Neural cell (in vitro differentiated cells): Measurements from ENCODE around the gene SMC5. TPM values are rescaled to one million over a fixed set of nuclear protein-coding genes. Genes with fewer than 3 reads are reported as not detected.

Experiments used
- H2AFZ ChIP-seq: fragments of 200-600, 300-800 bp; sonication (generic), shearing (Covaris generic); 2 replicates; pipeline ENCODE4 v1.6.0; 2014; ENCODE audit warnings: low read depth, mild to moderate bottlenecking, antibody characterized with exemption, low read length, moderate library complexity
- H3F3A ChIP-seq: fragments of 200-600 bp; shearing (Covaris generic); 2 replicates; pipeline ENCODE4 v1.6.1; 2016; ENCODE audit warnings: mild to moderate bottlenecking, moderate library complexity, mixed read lengths, antibody characterized with exemption, low read length; ENCODE audit not compliant: insufficient read depth, poor library complexity, severe bottlenecking
- H3K27ac ChIP-seq: fragments of 200-600, 300-800 bp; sonication (generic), shearing (Covaris generic); 2 replicates; pipeline ENCODE4 v1.5.1; 2014; ENCODE audit warnings: mild to moderate bottlenecking, low read length, moderate library complexity
- H3K27me3 ChIP-seq: fragments of 300-800, 200-600 bp; sonication (generic), shearing (Covaris generic); 2 replicates; pipeline ENCODE4 v1.6.0; 2014; ENCODE audit warnings: mild to moderate bottlenecking, low read depth, low read length, moderate library complexity; ENCODE audit not compliant: insufficient read depth
- H3K36me3 ChIP-seq: fragments of 300-800, 200-600 bp; sonication (generic), shearing (Covaris generic); 2 replicates; pipeline ENCODE4 v1.5.1; 2014; ENCODE audit warnings: mild to moderate bottlenecking, antibody characterized with exemption, low read length, moderate library complexity; ENCODE audit not compliant: insufficient read depth
- H3K4me2 ChIP-seq: fragments of 300-800, 200-600 bp; sonication (generic), shearing (Covaris generic); 2 replicates; pipeline ENCODE4 v1.6.0; 2014; ENCODE audit warnings: mild to moderate bottlenecking, low read length
- H3K4me3 ChIP-seq: fragments of 300-800, 200-600 bp; sonication (generic), shearing (Covaris generic); 2 replicates; pipeline ENCODE4 v1.5.1; 2014; ENCODE audit warnings: mild to moderate bottlenecking, low read length, moderate library complexity
- H3K79me2 ChIP-seq: fragments of 200-600 bp; shearing (Covaris generic); replicated peaks from 2 replicates; pipeline ENCODE4 v1.6.0; 2014; ENCODE audit warnings: mild to moderate bottlenecking, low read length, moderate library complexity; ENCODE audit not compliant: insufficient read depth
- H3K9ac ChIP-seq: fragments of 300-800, 200-600 bp; sonication (generic), shearing (Covaris generic); 2 replicates; pipeline ENCODE4 v1.6.1; 2016; ENCODE audit warnings: mild to moderate bottlenecking, low read length, mixed read lengths
- H3K9me2 ChIP-seq: fragments of 200-600 bp; shearing (Covaris generic); 2 replicates; pipeline ENCODE4 v1.6.1; 2016; ENCODE audit warnings: mild to moderate bottlenecking, low read length, mixed read lengths; ENCODE audit not compliant: insufficient read depth
- H3K9me3 ChIP-seq: fragments of 200-600, 300-800 bp; sonication (generic), shearing (Covaris generic); 2 replicates; pipeline ENCODE4 v1.6.1; 2016; ENCODE audit warnings: mild to moderate bottlenecking, mixed run types, low read length, moderate library complexity, mixed read lengths
- H4K20me1 ChIP-seq: fragments of 200-600 bp; shearing (Covaris generic); 2 replicates; pipeline ENCODE4 v1.6.1; 2016; ENCODE audit warnings: mild to moderate bottlenecking, mixed run types; ENCODE audit not compliant: insufficient read depth
- CTCF ChIP-seq: fragments of 450-650 bp; IDR thresholded peaks from 2 replicates; pipeline ENCODE4 v1.5.1; 2014; ENCODE audit warnings: antibody characterized with exemption, mild to moderate bottlenecking, moderate library complexity; ENCODE audit not compliant: poor library complexity, severe bottlenecking
- EP300 ChIP-seq: fragments of 450-650 bp; conservative IDR thresholded peaks from 2 replicates; pipeline ENCODE4 v1.6.1; 2014; ENCODE audit warnings: antibody characterized with exemption, mild to moderate bottlenecking, moderate library complexity; ENCODE audit not compliant: poor library complexity, severe bottlenecking
- EZH2 ChIP-seq: fragments of 200-600, 300-800 bp; shearing (Covaris generic), sonication (generic); IDR thresholded peaks from 2 replicates; pipeline ENCODE4 v1.6.1; 2014; ENCODE audit warnings: antibody characterized with exemption, low read length, borderline replicate concordance, mild to moderate bottlenecking; ENCODE audit not compliant: insufficient read depth, poor library complexity, severe bottlenecking
- MXI1 ChIP-seq: fragments of 450-650 bp; conservative IDR thresholded peaks from 2 replicates; pipeline ENCODE4 v1.6.1; 2014; ENCODE audit warnings: antibody characterized with exemption, mild to moderate bottlenecking; ENCODE audit not compliant: poor library complexity, severe bottlenecking
- POLR2AphosphoS5 ChIP-seq: IDR thresholded peaks from 2 replicates; pipeline ENCODE4 v1.6.1; 2012
- RAD21 ChIP-seq: fragments of 450-650 bp; conservative IDR thresholded peaks from 2 replicates; pipeline ENCODE4 v1.6.1; 2014; ENCODE audit warnings: antibody characterized with exemption, mild to moderate bottlenecking, moderate library complexity
- SMC3 ChIP-seq: fragments of 450-650 bp; conservative IDR thresholded peaks from 2 replicates; pipeline ENCODE4 v1.6.1; 2014; ENCODE audit warnings: antibody characterized with exemption, mild to moderate bottlenecking, moderate library complexity; ENCODE audit not compliant: poor library complexity
- TAF1 ChIP-seq: IDR thresholded peaks from 2 replicates; pipeline ENCODE4 v1.6.1; 2012; ENCODE audit warnings: low read depth
- polyA plus RNA-seq: library from polyadenylated mRNA; depleted of rRNA; stranded (reverse); fragments of >200 nt; gene quantifications from 2 replicates; pipeline ENCODE4 v1.2.3, GENCODE V29; 2014
- TF ChIP-seq, protein P1 (sequence below): IDR thresholded peaks from 2 replicates; pipeline ENCODE4 v1.6.1; 2012; ENCODE audit warnings: borderline replicate concordance

SMC5 gene
- polyA plus RNA-seq, 1 donor from 2014 or later, result 37.2 TPM

DNA sequence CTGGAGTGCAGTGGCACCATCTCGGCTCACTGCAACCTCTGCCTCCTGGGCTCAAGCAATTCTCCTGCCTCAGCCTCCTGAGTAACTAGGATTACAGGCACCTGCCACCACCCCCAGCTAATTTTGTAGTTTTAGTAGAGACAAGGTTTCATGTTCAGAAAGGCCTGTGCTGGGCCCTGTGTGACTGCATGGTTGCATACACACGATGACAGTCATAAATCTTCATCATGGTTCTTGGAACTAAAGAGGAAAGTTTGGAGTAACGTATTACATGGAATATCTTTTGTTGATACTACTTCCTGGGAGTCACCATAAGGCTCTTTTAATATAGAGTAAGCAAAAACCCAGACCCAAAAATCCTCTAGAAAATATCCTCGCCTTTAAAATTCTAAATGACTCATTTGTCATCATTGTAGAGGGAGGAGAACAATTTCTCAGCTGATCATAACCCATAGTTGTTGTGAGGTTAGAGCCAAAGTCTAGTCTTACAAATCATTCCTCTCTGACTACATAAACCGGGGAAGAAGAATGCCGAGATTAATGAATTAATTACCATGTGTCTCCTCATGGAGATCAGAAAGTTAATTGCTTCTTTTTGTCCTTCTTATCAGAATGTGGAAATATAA, 108.6 kb downstream of the SMC5 start:
- no peak overlapping the region for H3K4me3 ChIP-seq
- TF ChIP-seq RAD21, result no peak
- TF ChIP-seq, protein P1, sequence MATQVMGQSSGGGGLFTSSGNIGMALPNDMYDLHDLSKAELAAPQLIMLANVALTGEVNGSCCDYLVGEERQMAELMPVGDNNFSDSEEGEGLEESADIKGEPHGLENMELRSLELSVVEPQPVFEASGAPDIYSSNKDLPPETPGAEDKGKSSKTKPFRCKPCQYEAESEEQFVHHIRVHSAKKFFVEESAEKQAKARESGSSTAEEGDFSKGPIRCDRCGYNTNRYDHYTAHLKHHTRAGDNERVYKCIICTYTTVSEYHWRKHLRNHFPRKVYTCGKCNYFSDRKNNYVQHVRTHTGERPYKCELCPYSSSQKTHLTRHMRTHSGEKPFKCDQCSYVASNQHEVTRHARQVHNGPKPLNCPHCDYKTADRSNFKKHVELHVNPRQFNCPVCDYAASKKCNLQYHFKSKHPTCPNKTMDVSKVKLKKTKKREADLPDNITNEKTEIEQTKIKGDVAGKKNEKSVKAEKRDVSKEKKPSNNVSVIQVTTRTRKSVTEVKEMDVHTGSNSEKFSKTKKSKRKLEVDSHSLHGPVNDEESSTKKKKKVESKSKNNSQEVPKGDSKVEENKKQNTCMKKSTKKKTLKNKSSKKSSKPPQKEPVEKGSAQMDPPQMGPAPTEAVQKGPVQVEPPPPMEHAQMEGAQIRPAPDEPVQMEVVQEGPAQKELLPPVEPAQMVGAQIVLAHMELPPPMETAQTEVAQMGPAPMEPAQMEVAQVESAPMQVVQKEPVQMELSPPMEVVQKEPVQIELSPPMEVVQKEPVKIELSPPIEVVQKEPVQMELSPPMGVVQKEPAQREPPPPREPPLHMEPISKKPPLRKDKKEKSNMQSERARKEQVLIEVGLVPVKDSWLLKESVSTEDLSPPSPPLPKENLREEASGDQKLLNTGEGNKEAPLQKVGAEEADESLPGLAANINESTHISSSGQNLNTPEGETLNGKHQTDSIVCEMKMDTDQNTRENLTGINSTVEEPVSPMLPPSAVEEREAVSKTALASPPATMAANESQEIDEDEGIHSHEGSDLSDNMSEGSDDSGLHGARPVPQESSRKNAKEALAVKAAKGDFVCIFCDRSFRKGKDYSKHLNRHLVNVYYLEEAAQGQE, result no peak
- TF ChIP-seq CTCF, result no peak
- TF ChIP-seq POLR2AphosphoS5, result no peak
- TF ChIP-seq TAF1, result no peak
- TF ChIP-seq EP300, result no peak
- TF ChIP-seq EZH2, result no peak
- no peak for TF ChIP-seq MXI1
- no peak for TF ChIP-seq SMC3

GRCh38 chr9:70374962-70375618, 116.3 kb downstream of the SMC5 start:
- Histone ChIP-seq H3K36me3 (no peaks in the 10 kb centered on the region), H3K9me3 (no peaks in the 10 kb centered on the region), H3K4me3 (no peak overlapping the region), H3K9me2 (no peaks in the 10 kb centered on the region), H3K9ac (no peak overlapping the region), H2AFZ (no peak overlapping the region), H3K79me2 (no peaks in the 10 kb centered on the region), H3K4me2 (no peak overlapping the region), H3K27me3 (no peaks in the 10 kb centered on the region), H3F3A (no peaks in the 10 kb centered on the region), H4K20me1 (no peaks in the 10 kb centered on the region), H3K27ac (no peak overlapping the region)
- TF ChIP-seq EP300, result no peak
- no peak for TF ChIP-seq EZH2
- no peak for TF ChIP-seq CTCF
- no peak for TF ChIP-seq MXI1
- TF ChIP-seq RAD21, result no peak
- no peak for TF ChIP-seq SMC3
- TF ChIP-seq POLR2AphosphoS5, result no peak
- TF ChIP-seq TAF1, result no peak
- TF ChIP-seq, protein P1, result no peak

More for the DNA sequence above, 108.6 kb downstream of the SMC5 start:
- H2AFZ ChIP-seq, result no peak overlapping the region
- H3K4me2 ChIP-seq, result no peak overlapping the region
- no peaks in the 10 kb centered on the region for H3K27me3 ChIP-seq
- no peaks in the 10 kb centered on the region for H3K36me3 ChIP-seq
- no peaks in the 10 kb centered on the region for H4K20me1 ChIP-seq
- no peak overlapping the region for H3K27ac ChIP-seq
- no peaks in the 10 kb centered on the region for H3K9me3 ChIP-seq
- H3K9ac ChIP-seq, result no peak overlapping the region
- no peaks in the 10 kb centered on the region for H3K79me2 ChIP-seq
- H3K9me2 ChIP-seq, result no peaks in the 10 kb centered on the region
- no peaks in the 10 kb centered on the region for H3F3A ChIP-seq
